HCT116 (cell line): ENCODE measurements around the gene TNFRSF21. TPM values are rescaled to one million over a fixed set of nuclear protein-coding genes. Genes with fewer than 3 reads are reported as not detected.

Experiments used
- ATAC-seq: fragments of 200-7000 bp; cut with Tn5 transposase; 2 replicates; pipeline ENCODE4 v1.9.1; 2020; ENCODE audit warnings: mild to moderate bottlenecking, moderate library complexity
- BruUV-seq: library from RNA; stranded (reverse); fragments of 400-500 nt; replicated peaks from 2 replicates; lab custom pipeline; 2021; lab: Mats Ljungman, UMichigan
- CTCF ChIA-PET: fragments of 300-600 bp; sonication (Branson Sonifier 250); formaldehyde crosslinking; loops from one replicate; lab custom pipeline; 2021; ENCODE audit warnings: antibody characterized with exemption; lab: Charles Lee
- POLR2A ChIA-PET: fragments of 300-600, 350-600 bp; sonication (Branson Sonifier 250); formaldehyde crosslinking; loops from one replicate; lab custom pipeline; 2021; ENCODE audit warnings: antibody characterized with exemption; lab: Charles Lee
- RAD21 ChIA-PET, 2 experiments: fragments of 300-600 bp; sonication (Branson Sonifier 250); formaldehyde crosslinking; loops; one replicate each; lab custom pipeline; 2023; ENCODE audit warnings: low total read pairs in 2 of 2; ENCODE audit not compliant: uncharacterized antibody in 2 of 2, unreplicated experiment in 2 of 2, low non-redundant PET in 1 of 2; lab: Charles Lee
- DNase-seq: peaks from one replicate; pipeline ENCODE4 v3.0.0-alpha.2; 2010; ENCODE audit warnings: low read depth, low spot score
- H2AFZ ChIP-seq: fragments of 200-600 bp; shearing (Covaris generic), sonication (generic); 2 replicates; pipeline ENCODE4 v1.6.1; 2017; ENCODE audit warnings: low read depth, mixed run types, mixed read lengths, antibody characterized with exemption, low read length; ENCODE audit not compliant: poor library complexity, severe bottlenecking
- H3K27ac ChIP-seq: 2 replicates; pipeline ENCODE4 v1.5.1; 2012; ENCODE audit warnings: low read depth, low read length
- H3K27me3 ChIP-seq: fragments of 200-600 bp; sonication (generic); 2 replicates; pipeline ENCODE4 v1.6.1; 2016; ENCODE audit warnings: mixed run types, low read length, mixed read lengths; ENCODE audit not compliant: insufficient read depth
- H3K36me3 ChIP-seq, 2 experiments: fragments of 200-500 bp in 1 of 2; fragments of 200-600 bp in 1 of 2; sonication (Bioruptor generic) in 1 of 2; sonication (generic) in 1 of 2; 2 replicates each; pipeline versions ENCODE4 v1.5.1 to v1.6.1; 2014 to 2016; ENCODE audit warnings: low read length in 2 of 2, inconsistent platforms in 1 of 2, mixed read lengths in 1 of 2, mixed run types in 1 of 2; ENCODE audit not compliant: insufficient read depth in 2 of 2, control insufficient read depth in 1 of 2
- H3K4me1 ChIP-seq, 2 experiments: fragments of 200-600 bp in 1 of 2; sonication (generic) in 1 of 2; 2 replicates each; pipeline versions ENCODE4 v1.5.1 to v1.6.1; 2012 to 2017; ENCODE audit warnings: low read length in 2 of 2, inconsistent platforms in 1 of 2, mild to moderate bottlenecking in 1 of 2, mixed read lengths in 1 of 2, mixed run types in 1 of 2, moderate library complexity in 1 of 2; ENCODE audit not compliant: insufficient read depth in 2 of 2, control insufficient read depth in 1 of 2
- H3K4me2 ChIP-seq: fragments of 200-600 bp; sonication (generic); 2 replicates; pipeline ENCODE4 v1.6.1; 2017; ENCODE audit warnings: mixed run types, low read length, mixed read lengths
- H3K4me3 ChIP-seq, 2 experiments: fragments of 200-600 bp in 1 of 2; sonication (generic) in 1 of 2; replicated peaks in 1 of 2; 2 replicates each; pipeline ENCODE4 v1.5.1; 2011 to 2016; ENCODE audit warnings: low read length in 2 of 2, control low read depth in 1 of 2, low read depth in 1 of 2, mild to moderate bottlenecking in 1 of 2, mixed read lengths in 1 of 2, mixed run types in 1 of 2
- H3K79me2 ChIP-seq: fragments of 200-600 bp; sonication (generic); 2 replicates; pipeline ENCODE4 v1.6.1; 2017; ENCODE audit warnings: mild to moderate bottlenecking, mixed run types, low read length, moderate library complexity, mixed read lengths; ENCODE audit not compliant: insufficient read depth
- H3K9ac ChIP-seq: fragments of 200-600 bp; sonication (generic); 2 replicates; pipeline ENCODE4 v1.6.1; 2016; ENCODE audit warnings: low read length, mixed read lengths
- H3K9me2 ChIP-seq: fragments of 200-600 bp; sonication (generic), shearing (Covaris generic); 2 replicates; pipeline ENCODE4 v1.6.1; 2017; ENCODE audit warnings: mixed run types, mild to moderate bottlenecking, moderate library complexity; ENCODE audit not compliant: insufficient read depth
- H3K9me3 ChIP-seq, 2 experiments: fragments of 200-500 bp in 1 of 2; fragments of 200-600 bp in 1 of 2; sonication (Bioruptor generic) in 1 of 2; sonication (generic) in 1 of 2; 2 replicates each; pipeline ENCODE4 v1.6.1; 2014 to 2017; ENCODE audit warnings: low read length in 2 of 2, mixed read lengths in 2 of 2, inconsistent platforms in 1 of 2, low read depth in 1 of 2, mild to moderate bottlenecking in 1 of 2, mixed run types in 1 of 2, moderate library complexity in 1 of 2; ENCODE audit not compliant: control insufficient read depth in 1 of 2, insufficient read depth in 1 of 2
- H4K20me1 ChIP-seq: fragments of 200-600 bp; sonication (generic), shearing (Covaris generic); 2 replicates; pipeline ENCODE4 v1.6.1; 2017; ENCODE audit warnings: mixed run types, mild to moderate bottlenecking, moderate library complexity; ENCODE audit not compliant: insufficient read depth
- ATF3 ChIP-seq: IDR thresholded peaks from 2 replicates; pipeline ENCODE4 v1.6.1; 2012
- CBX3 ChIP-seq: IDR thresholded peaks from 2 replicates; pipeline ENCODE4 v1.6.1; 2012; ENCODE audit warnings: low read depth
- CEBPB ChIP-seq: IDR thresholded peaks from 2 replicates; pipeline ENCODE4 v1.6.1; 2012; ENCODE audit warnings: low read depth
- CTCF ChIP-seq, 3 experiments: fragments of 200-600 bp in 1 of 3; sonication (generic) in 1 of 3; IDR thresholded peaks in 2 of 3; conservative IDR thresholded peaks in 1 of 3; 2 replicates each; pipeline ENCODE4 v1.5.1; 2012 to 2017; ENCODE audit warnings: low read depth in 2 of 3, low read length in 2 of 3, antibody characterized with exemption in 1 of 3, borderline replicate concordance in 1 of 3, control low read depth in 1 of 3, mild to moderate bottlenecking in 1 of 3, mixed read lengths in 1 of 3, mixed run types in 1 of 3, moderate library complexity in 1 of 3; ENCODE audit not compliant: insufficient read depth in 1 of 3
- EGR1 ChIP-seq: IDR thresholded peaks from 2 replicates; pipeline ENCODE4 v1.6.1; 2012; ENCODE audit warnings: low read depth
- ELF1 ChIP-seq: IDR thresholded peaks from 2 replicates; pipeline ENCODE4 v1.6.1; 2012; ENCODE audit warnings: low read depth, borderline replicate concordance
- EZH2 ChIP-seq: fragments of 200-600 bp; sonication (generic); IDR thresholded peaks from 2 replicates; pipeline ENCODE4 v1.6.1; 2017; ENCODE audit warnings: antibody characterized with exemption, mixed run types
- EZH2phosphoT487 ChIP-seq: fragments of 200-600 bp; IDR thresholded peaks from 2 replicates; pipeline ENCODE4 v1.6.1; 2018; ENCODE audit warnings: antibody characterized with exemption, borderline replicate concordance
- FOSL1 ChIP-seq: IDR thresholded peaks from 2 replicates; pipeline ENCODE4 v1.6.1; 2012; ENCODE audit warnings: low read depth
- JUND ChIP-seq: IDR thresholded peaks from 2 replicates; pipeline ENCODE4 v1.6.1; 2012
- MAX ChIP-seq: IDR thresholded peaks from 2 replicates; pipeline ENCODE4 v1.6.1; 2012
- POLR2AphosphoS5 ChIP-seq: IDR thresholded peaks from 2 replicates; pipeline ENCODE4 v1.6.1; 2011; ENCODE audit warnings: mild to moderate bottlenecking, low read depth, low read length, moderate library complexity
- SIN3A ChIP-seq: IDR thresholded peaks from 2 replicates; pipeline ENCODE4 v1.6.1; 2012; ENCODE audit warnings: low read depth
- SP1 ChIP-seq: IDR thresholded peaks from 2 replicates; pipeline ENCODE4 v1.6.1; 2012; ENCODE audit warnings: low read depth
- SRF ChIP-seq: IDR thresholded peaks from 2 replicates; pipeline ENCODE4 v1.6.1; 2012; ENCODE audit warnings: low read depth
- TCF7L2 ChIP-seq: IDR thresholded peaks from 2 replicates; pipeline ENCODE4 v1.7.0; 2011; ENCODE audit warnings: borderline replicate concordance, inconsistent platforms; ENCODE audit not compliant: insufficient read depth, insufficient read length; ENCODE audit errors: extremely low read depth
- YY1 ChIP-seq: IDR thresholded peaks from 2 replicates; pipeline ENCODE4 v1.6.1; 2011; ENCODE audit warnings: low read length, low read depth, moderate library complexity, mild to moderate bottlenecking; ENCODE audit not compliant: insufficient replicate concordance; ENCODE audit errors: extremely low read depth
- ZBTB33 ChIP-seq: IDR thresholded peaks from 2 replicates; pipeline ENCODE4 v1.6.1; 2011; ENCODE audit warnings: mild to moderate bottlenecking, low read length, moderate library complexity; ENCODE audit not compliant: insufficient replicate concordance; ENCODE audit errors: extremely low read depth
- ZFX ChIP-seq: fragments of 450-650 bp; IDR thresholded peaks from 2 replicates; pipeline ENCODE4 v1.6.1; 2017
- ZNF274 ChIP-seq: fragments of 200-500 bp; sonication (Bioruptor generic); IDR thresholded peaks from 2 replicates; pipeline ENCODE4 v1.6.1; 2014; ENCODE audit warnings: mild to moderate bottlenecking, low read depth, low read length, inconsistent platforms
- intact Hi-C: fragments of 100-400 bp; cut with micrococcal nuclease; formaldehyde crosslinking; loops from 2 replicates; pipeline ENCODE4 v1.10.0; 2022
- total RNA-seq: library from RNA; stranded (reverse); gene quantifications from one replicate; pipeline ENCODE4 v1.2.1, GENCODE V29; 2021; ENCODE audit not compliant: unreplicated experiment

TNFRSF21 gene
- total RNA-seq, 1 experiment from 2014 or later: 48.3 TPM

- BruUV-seq: no TSS peak
- Histone ChIP-seq H3K9me2 (no peaks in the 10 kb centered on the region), H3K9ac (peak overlapping the region; percentile 34), H3K9me3 (no peaks in the 10 kb centered on the region), H3K4me3 (peak overlapping the region in 1 of 2 experiments; percentile 30; a peak in 2 of 4 replicates), H3K27me3 (no peaks in the 10 kb centered on the region), H3K36me3 (no peaks in the 10 kb centered on the region; a peak in 1 of 4 replicates), H4K20me1 (peaks cover 5% of the 10 kb centered on the region; the same call in 1 of the 2 replicates), H3K27ac (no peak overlapping the region), H3K4me1 (peaks cover 7 to 39% of the 10 kb centered on the region in 2 experiments), H3K79me2 (peaks cover 62% of the 10 kb centered on the region), H3K4me2 (peak overlapping the region; percentile 65), H2AFZ (no peak overlapping the region)
- intact Hi-C loops: no loop called here
- peak; percentile 69 for DNase-seq
- RAD21 ChIA-PET: no interaction called here
- peak; percentile 96 for ATAC-seq
- POLR2A ChIA-PET: interaction anchor here (0.5 to 1.1 kb wide), 5 partner anchors 10 to 136 kb away, joined by 3 read pairs; no protein-coding TSS in a partner anchor
- CTCF ChIA-PET: no interaction called here
- TF ChIP-seq TCF7L2 (peak; percentile 35), ELF1 (no peak), POLR2AphosphoS5 (peak; percentile 68), ZFX (no peak), SRF (no peak), EGR1 (no peak), EZH2 (no peak), YY1 (no peak), MAX (peak; percentile 70), ATF3 (no peak), ZNF274 (no peak), CTCF (IDR thresholded peaks at IDR 0.05 in 2 of 3, conservative IDR thresholded peaks at IDR 0.05 in 1 of 3; ENCODE audit: borderline replicate concordance in 1 of 3, insufficient read depth in 1 of 3, low read depth in 2 of 3, low read length in 2 of 3) (no peak), CEBPB (peak; percentile 70), EZH2phosphoT487 (no peak), JUND (peak; percentile 67), SIN3A (peak; percentile 72), CBX3 (peak; percentile 89), ZBTB33 (no peak), FOSL1 (peak; percentile 73), SP1 (peak; percentile 66)
These were observed 67.0 kb downstream of the TNFRSF21 start for GRCh38 chr6:47242483-47243386.
